Measurements from ENCODE around the gene RHEB. TPM values are rescaled to one million over a fixed set of nuclear protein-coding genes. Genes with fewer than 3 reads are reported as not detected.

Gene RHEB
- total RNA-seq, 2 experiments from 2014 or later: 57.6 to 93.2 TPM

- intact Hi-C loops (cut with micrococcal nuclease; ENCODE audit: unreplicated experiment): no loop called here
- Histone ChIP-seq H2AFZ (ENCODE audit: low read length) (no peak overlapping the region), H3K27ac (ENCODE audit: low read depth, low read length, poor library complexity, severe bottlenecking) (no peak overlapping the region), H3K9me3 (ENCODE audit: low read length) (no peaks in the 10 kb centered on the region), H3K4me3 (ENCODE audit: low read depth, low read length, poor library complexity, severe bottlenecking) (no peak overlapping the region), H3K79me2 (ENCODE audit: insufficient read depth, low read depth, low read length) (no peaks in the 10 kb centered on the region), H3K9me2 (ENCODE audit: insufficient read depth, low read length) (no peaks in the 10 kb centered on the region), H3K4me2 (ENCODE audit: low read length) (no peak overlapping the region), H4K20me1 (ENCODE audit: insufficient read depth, low read length) (no peaks in the 10 kb centered on the region), H3K36me3 (ENCODE audit: insufficient read depth, low read length) (no peaks in the 10 kb centered on the region), H3K4me1 (ENCODE audit: insufficient read depth, low read length, poor library complexity, severe bottlenecking) (peaks cover 3% of the 10 kb centered on the region)
- no peak for DNase-seq (ENCODE audit: low spot score)
- CTCF ChIA-PET (ENCODE audit: unreplicated experiment): no interaction called here
- TF ChIP-seq CTCF (conservative IDR thresholded peaks at IDR 0.05; ENCODE audit: low read length) (no peak), EZH2phosphoT487 (IDR thresholded peaks at IDR 0.05; ENCODE audit: borderline replicate concordance, low read depth, low read length) (no peak)
- no TSS peak for BruUV-seq (replicated peaks)
- POLR2A ChIA-PET: interaction anchor here (0.9 kb wide), 1 partner anchor 15 kb away, joined by 3 read pairs; no protein-coding TSS in a partner anchor
Observed at GRCh38 chr7:151437866-151438516, 81.7 kb downstream of the RHEB start.

GRCh38 chr7:151437159-151437553 is 82.5 kb downstream of the RHEB start:
- BruUV-seq (replicated peaks): no TSS peak
- H3K4me1 ChIP-seq (ENCODE audit: insufficient read depth, low read length, poor library complexity, severe bottlenecking): peaks cover 6% of the 10 kb centered on the region
- H4K20me1 ChIP-seq (ENCODE audit: insufficient read depth, low read length): no peaks in the 10 kb centered on the region
- no peak overlapping the region for H3K27ac ChIP-seq (ENCODE audit: low read depth, low read length, poor library complexity, severe bottlenecking)
- H3K4me3 ChIP-seq (ENCODE audit: low read depth, low read length, poor library complexity, severe bottlenecking): no peak overlapping the region
- no peak overlapping the region for H2AFZ ChIP-seq (ENCODE audit: low read length)
- H3K9me3 ChIP-seq (ENCODE audit: low read length): no peaks in the 10 kb centered on the region
- H3K79me2 ChIP-seq (ENCODE audit: insufficient read depth, low read depth, low read length): no peaks in the 10 kb centered on the region
- intact Hi-C loops (cut with micrococcal nuclease; ENCODE audit: unreplicated experiment): no loop called here
- TF ChIP-seq EZH2phosphoT487 (IDR thresholded peaks at IDR 0.05; ENCODE audit: borderline replicate concordance, low read depth, low read length) (no peak), CTCF (conservative IDR thresholded peaks at IDR 0.05; ENCODE audit: low read length) (no peak)
- ChIA-PET CTCF (ENCODE audit: unreplicated experiment) (no interaction called here), POLR2A (interaction anchor here (0.9 kb wide), 1 partner anchor 14 kb away, joined by 3 read pairs; no protein-coding TSS in a partner anchor)
- no peaks in the 10 kb centered on the region for H3K9me2 ChIP-seq (ENCODE audit: insufficient read depth, low read length)
- H3K4me2 ChIP-seq (ENCODE audit: low read length): no peak overlapping the region
- H3K36me3 ChIP-seq (ENCODE audit: insufficient read depth, low read length): no peaks in the 10 kb centered on the region
- DNase-seq (ENCODE audit: low spot score): no peak

- no peak overlapping the region for H2AFZ ChIP-seq (ENCODE audit: low read length)
- no peak for TF ChIP-seq EZH2phosphoT487 (IDR thresholded peaks at IDR 0.05; ENCODE audit: borderline replicate concordance, low read depth, low read length)
- TF ChIP-seq CTCF (conservative IDR thresholded peaks at IDR 0.05; ENCODE audit: low read length): no peak
- BruUV-seq (replicated peaks): no TSS peak
- no peaks in the 10 kb centered on the region for H3K79me2 ChIP-seq (ENCODE audit: insufficient read depth, low read depth, low read length)
- H4K20me1 ChIP-seq (ENCODE audit: insufficient read depth, low read length): no peaks in the 10 kb centered on the region
- no peak overlapping the region for H3K27ac ChIP-seq (ENCODE audit: low read depth, low read length, poor library complexity, severe bottlenecking)
- H3K4me2 ChIP-seq (ENCODE audit: low read length): no peak overlapping the region
- ChIA-PET POLR2A (interaction anchor here (0.9 kb wide), 1 partner anchor 13 kb away, joined by 3 read pairs; no protein-coding TSS in a partner anchor), CTCF (ENCODE audit: unreplicated experiment) (no interaction called here)
- H3K4me3 ChIP-seq (ENCODE audit: low read depth, low read length, poor library complexity, severe bottlenecking): no peak overlapping the region
- intact Hi-C loops (cut with micrococcal nuclease; ENCODE audit: unreplicated experiment): no loop called here
- H3K9me2 ChIP-seq (ENCODE audit: insufficient read depth, low read length): no peaks in the 10 kb centered on the region
- DNase-seq (ENCODE audit: low spot score): no peak
- no peaks in the 10 kb centered on the region for H3K36me3 ChIP-seq (ENCODE audit: insufficient read depth, low read length)
- peaks cover 6% of the 10 kb centered on the region for H3K4me1 ChIP-seq (ENCODE audit: insufficient read depth, low read length, poor library complexity, severe bottlenecking)
- H3K9me3 ChIP-seq (ENCODE audit: low read length): no peaks in the 10 kb centered on the region
Observed at GRCh38 chr7:151436446-151437158, 83.1 kb downstream of the RHEB start.

All from OCI-LY7 (cell line).